ENCODE results near the gene NLRP1.

GRCh38 chr17:5558815-5559785 lies 25.2 kb downstream of the NLRP1 start:
- TF ChIP-seq, protein P1, sequence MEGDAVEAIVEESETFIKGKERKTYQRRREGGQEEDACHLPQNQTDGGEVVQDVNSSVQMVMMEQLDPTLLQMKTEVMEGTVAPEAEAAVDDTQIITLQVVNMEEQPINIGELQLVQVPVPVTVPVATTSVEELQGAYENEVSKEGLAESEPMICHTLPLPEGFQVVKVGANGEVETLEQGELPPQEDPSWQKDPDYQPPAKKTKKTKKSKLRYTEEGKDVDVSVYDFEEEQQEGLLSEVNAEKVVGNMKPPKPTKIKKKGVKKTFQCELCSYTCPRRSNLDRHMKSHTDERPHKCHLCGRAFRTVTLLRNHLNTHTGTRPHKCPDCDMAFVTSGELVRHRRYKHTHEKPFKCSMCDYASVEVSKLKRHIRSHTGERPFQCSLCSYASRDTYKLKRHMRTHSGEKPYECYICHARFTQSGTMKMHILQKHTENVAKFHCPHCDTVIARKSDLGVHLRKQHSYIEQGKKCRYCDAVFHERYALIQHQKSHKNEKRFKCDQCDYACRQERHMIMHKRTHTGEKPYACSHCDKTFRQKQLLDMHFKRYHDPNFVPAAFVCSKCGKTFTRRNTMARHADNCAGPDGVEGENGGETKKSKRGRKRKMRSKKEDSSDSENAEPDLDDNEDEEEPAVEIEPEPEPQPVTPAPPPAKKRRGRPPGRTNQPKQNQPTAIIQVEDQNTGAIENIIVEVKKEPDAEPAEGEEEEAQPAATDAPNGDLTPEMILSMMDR (IDR thresholded peaks at IDR 0.05; ENCODE audit: insufficient read depth, low read length), result no peak
- no peak for TF ChIP-seq POLR2AphosphoS5 (IDR thresholded peaks at IDR 0.05; ENCODE audit: low read depth)
- TF ChIP-seq REST (IDR thresholded peaks at IDR 0.05; ENCODE audit: insufficient replicate concordance, low read depth), result no peak
- no peak for TF ChIP-seq GABPA (IDR thresholded peaks at IDR 0.05; ENCODE audit: low read depth)

All from HL-60 (cell line).